HG03159 (cell line): ENCODE data around the gene NEDD8.

Experiments used
- ATAC-seq: cut with Tn5 transposase; IDR thresholded peaks from one replicate; pipeline ENCODE4 v1.9.1; 2021; ENCODE audit warnings: mild to moderate bottlenecking, moderate library complexity; ENCODE audit not compliant: unreplicated experiment

The NEDD8 gene

DNA sequence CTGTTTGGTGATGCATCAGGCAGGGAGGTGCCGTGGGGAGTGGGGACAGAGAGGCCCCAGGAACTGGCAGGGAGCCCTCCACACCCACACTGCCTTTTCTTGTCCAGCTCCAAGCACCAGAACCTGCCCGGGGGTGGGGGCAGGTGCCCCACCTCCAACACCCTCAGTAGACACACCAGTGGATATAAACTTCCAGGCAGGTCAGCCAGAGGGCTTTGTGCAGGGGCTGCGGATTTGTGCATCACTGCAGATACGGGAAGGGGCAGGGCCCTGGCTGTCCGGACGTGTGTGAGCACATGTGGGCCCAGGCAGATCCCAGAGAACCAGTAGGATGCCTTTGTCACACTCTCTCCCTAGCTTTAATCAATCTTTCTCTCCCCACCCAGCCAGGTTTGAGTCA, 32.1 kb upstream of the NEDD8 start:
- ATAC-seq, result no peak

DNA sequence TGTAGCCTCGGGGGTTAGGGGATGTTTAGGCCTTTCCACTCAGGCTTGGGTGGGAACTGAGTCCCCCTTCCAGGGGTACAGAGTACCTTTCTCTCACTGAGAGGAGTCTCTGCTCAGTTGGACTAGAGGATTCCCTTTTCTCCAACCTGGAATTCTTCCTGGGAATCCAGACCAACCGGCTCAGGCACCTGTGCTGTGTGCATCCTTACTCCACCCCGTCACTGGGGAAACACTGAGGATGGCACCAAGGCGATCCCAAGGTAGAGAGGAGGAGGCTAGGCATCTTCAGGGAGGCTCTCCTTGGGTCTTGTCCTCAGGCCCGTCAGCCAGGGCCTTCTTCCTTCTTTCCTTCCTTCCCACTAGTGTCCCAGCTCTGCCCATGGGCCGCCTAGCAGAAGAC, 31.7 kb upstream of the NEDD8 start:
- ATAC-seq, result no peak

DNA sequence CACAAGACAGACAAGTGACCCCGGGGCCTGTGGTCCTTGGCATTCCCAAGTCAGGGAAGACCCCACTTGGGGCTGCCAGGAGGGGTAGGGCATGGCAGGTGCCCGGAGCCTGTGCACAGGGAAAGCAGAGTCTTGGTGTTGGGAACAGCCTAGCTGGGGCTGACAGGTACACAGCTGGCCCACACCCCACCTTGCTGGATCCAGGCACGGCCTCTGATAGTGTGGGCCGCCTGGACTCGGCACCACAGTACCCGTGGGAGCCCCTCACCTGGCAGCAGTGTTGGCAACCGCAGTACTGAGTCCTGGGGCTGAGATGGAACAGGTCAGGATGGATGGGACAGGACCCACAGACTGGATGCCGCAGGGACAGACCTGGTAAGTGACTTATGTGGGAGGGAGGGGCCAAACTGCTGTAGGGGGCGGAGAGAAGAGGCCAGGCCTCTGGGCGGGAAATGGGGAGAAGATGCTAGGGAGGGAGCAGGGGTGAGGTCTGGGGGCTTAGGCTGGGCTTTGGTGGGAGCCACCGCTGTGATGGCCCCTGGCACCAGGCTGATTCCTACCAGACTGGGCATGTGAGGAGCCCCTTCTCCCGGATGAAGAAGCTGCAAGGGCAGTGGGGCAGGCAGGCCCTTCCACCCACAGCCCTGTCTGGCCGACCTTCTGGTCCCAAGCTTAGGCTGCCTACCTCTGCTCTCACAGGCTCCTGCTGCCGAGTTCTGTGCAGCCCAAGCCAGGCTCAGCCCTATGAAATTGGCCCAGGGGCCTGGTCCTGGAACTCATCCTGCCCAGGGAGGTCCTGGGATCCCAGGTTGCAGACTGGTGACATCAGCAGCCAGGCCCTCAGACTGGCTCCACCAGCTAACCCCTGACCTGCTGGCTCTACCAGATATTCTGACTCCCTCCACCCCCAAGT, 30.9 kb upstream of the NEDD8 start, which contains the start of gene TGM1:
TSS of gene TGM1 (minus strand) at position 357 of the 913 bp plus-strand sequence. CDS start 825 bp downstream, outside the sequence.
- ATAC-seq, result no peak

DNA sequence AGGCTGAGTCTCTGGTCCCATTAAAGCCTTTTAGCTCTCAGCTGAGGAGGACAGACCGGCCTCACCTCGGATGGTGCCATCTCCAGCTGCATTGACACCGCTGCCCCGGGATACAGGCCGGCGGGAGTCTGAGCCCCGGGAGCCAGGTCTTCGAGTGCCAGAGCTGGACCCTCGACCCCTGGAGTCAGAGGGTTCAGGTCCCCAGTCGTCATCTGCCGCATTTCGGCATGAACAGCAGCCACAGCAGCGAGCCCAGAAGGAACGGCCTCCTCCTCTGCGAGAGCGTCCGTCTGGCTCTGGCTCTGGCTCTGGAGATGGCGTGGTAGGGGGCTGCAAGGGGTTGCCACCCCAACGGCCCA, 29.8 kb upstream of the NEDD8 start:
- ATAC-seq, result no peak

DNA sequence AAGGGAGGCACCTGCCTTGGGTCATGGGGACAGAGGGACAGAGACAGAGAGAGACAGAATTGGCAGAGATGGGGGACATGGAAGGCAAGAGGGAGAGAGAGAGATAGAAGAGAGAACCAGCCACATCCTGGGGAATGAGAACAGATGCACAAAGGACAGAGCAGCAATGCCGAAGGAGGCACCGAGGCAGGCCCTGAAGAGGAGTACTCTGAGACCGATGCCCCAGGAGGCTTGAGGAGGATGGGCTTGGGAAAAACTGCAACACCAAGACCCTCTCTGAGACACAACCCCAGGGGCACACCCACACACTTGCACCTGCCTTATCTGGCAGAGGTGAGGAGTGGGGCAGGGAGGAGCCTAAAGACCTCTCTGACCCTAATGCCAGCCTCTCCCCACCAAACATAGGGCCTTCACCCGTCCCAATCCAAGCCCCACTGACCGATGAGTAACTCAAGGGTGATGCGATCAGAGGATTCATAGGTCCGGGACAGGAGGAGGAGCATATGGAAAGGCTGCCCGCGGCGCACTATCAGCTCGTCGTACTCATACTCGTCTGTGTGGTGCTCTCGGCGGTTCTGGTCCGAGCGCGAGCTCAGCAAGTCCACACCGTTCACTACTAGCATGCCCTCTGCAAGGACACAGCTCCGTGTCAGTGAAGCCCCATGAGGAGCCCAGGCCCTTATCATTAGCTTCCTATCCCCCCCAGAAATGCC, 29.2 kb upstream of the NEDD8 start:
- ATAC-seq, result no peak

DNA sequence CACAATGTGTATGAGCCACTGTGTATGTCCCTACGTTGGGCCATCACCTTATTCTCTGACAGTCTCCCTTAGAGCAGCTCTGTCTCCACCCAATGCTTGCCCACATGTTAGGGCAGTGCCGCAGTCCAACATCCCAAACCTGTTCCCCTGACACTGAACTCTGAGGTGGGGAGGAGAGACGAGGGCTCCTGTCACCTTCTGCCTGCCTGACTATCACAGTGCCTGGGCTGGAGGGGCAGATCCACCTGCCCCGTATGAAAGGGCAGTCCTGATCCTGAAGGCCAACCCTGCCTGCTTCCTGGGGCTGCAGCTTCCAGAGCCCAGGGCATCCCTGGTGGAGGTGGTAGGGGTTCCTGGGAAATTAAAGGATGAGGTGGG, 28.6 kb upstream of the NEDD8 start:
- ATAC-seq, result no peak

DNA sequence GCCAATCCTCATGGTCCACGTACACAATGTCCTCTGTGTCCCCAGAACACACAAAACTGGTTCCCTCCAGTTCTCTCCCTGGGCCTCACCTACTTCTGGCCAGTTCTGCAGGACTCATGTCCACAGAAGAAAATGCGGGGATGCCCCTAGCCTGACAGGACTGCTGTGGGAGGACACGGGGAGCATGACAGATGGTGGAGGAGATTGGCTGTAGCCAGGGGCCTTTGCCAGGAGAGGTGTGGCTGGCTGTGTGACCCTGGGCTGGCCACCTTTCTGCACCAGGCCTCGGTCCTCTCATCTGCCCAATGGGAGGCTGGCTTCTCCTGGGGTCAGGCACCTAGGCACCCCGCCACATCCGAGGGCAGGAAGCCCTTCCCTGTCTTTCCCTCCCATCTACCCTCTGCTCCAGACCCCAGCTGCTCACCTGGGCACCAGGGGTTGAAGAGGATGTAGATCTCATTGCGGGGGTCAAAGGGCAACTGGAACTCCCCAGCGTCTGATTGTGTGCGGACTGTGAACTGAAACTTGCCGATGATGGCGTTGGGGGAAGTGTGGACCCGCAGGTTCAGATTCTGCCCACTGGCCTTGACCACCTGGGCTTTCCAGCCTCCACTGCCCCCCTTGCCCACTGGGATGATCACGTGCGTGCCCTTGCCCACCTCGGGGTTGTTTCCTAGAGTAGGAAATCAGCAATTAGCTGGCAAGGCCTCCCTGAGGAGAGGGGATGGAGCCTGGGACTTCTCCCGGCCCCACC, 28.0 kb upstream of the NEDD8 start:
- ATAC-seq, result no peak

DNA sequence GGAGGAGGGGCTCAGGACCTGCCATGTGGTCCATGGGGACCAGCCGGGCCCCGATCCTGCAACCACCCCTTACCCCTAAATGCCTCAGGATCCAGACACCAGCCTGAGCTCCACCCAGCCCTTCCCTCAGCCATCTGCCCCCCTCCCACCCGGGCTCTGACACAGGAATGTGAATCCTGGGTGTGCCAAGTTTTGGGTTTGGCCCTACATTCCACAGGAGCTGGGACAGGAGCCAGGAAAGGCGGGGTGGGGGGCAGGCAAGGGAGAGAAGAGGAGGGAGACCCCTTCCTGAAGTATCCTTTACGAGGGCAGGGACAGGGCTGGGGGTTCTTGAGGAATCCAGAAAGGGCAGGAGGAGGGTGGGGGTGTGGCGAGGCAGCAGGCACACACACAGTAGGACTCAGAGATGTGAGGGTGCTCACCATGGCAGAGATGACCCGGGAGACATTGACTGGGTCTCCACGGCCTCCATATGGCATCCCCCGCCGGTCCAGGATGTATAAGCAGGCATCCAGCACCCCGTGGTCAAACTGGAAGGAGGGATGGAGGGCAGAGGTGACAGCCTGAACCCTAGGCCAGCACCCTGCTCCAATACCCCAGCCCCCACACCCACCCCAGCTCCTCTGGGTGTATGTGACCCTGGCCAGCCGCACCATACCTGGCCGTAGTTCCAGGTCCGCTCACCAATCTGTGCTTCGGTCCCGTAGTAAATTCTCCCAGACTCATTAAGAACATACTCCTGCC, 27.3 kb upstream of the NEDD8 start:
- ATAC-seq, result no peak

DNA sequence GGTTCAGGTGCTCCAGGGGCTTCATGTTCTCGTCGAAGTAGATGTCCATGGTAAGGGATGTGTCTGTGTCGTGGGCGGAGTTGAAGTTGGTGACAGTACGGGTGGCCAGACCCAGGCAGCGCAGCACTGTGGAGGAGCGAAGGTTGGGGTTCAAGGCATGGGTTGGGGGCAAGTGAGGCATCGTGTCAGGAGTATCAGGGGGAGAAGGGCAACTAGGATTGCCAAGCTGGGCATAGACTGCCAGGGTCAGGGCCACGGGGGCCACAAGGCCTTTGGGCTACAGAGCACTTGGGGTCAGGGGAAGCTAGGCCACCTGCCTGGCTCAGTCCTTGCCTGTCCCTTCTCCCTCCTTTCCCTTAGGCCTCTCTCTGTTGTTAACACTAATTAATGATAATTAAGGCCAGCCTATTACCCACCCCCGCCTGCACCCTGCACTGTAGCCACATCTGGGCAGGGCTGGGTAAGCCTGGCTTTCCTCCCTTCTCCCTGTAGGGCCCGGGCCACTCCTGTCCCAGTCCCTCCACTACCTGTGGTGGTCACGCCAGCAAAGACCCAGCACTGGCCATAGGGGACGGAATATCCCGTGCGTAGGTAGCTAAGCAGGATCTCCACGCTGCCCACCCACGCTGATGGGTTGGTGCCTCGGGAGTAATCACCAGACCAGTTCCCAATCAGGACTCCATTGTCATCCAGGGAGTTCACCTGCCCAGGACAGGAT, 26.5 kb upstream of the NEDD8 start:
- ATAC-seq, result no peak

DNA sequence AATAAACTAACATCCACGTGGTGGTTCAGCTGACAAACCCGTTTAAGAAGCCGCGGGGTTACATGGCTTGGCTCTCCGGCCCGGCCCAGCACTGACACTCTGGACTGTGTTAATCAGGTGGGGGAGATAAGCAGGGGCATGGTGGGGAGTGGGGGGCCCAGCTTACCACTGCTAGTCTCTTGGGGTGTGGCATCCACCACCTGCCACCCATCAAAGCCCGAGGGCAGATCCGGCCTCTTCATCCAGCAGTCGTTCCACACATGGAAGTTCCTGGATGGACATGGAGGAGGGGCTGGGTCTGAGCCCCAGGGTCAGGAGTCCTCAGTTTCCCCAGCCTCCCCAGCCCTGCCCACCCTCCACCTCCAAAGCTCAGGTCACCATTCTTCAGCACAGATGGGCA, 26.0 kb upstream of the NEDD8 start:
- no peak for ATAC-seq

DNA sequence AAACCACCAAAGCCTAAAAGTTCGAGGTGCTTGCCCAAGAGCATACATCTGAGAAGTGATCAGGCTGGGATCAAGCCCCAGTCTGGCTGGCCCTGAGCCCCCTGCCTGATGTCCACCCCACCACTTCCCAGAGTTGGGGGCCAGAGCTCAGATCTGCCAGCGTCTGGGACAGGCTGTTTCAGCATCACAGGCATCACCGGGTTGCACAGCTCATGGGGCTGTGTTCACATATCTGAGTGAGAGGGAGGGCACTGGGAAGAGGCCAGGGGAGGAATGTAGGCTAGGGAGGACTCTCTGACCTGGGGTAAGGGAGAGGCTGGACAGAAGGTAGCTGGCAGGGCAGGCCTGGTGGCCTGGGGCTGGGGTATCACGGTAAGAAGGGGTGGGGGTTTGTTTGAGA, 24.8 kb upstream of the NEDD8 start:
- no peak for ATAC-seq

DNA sequence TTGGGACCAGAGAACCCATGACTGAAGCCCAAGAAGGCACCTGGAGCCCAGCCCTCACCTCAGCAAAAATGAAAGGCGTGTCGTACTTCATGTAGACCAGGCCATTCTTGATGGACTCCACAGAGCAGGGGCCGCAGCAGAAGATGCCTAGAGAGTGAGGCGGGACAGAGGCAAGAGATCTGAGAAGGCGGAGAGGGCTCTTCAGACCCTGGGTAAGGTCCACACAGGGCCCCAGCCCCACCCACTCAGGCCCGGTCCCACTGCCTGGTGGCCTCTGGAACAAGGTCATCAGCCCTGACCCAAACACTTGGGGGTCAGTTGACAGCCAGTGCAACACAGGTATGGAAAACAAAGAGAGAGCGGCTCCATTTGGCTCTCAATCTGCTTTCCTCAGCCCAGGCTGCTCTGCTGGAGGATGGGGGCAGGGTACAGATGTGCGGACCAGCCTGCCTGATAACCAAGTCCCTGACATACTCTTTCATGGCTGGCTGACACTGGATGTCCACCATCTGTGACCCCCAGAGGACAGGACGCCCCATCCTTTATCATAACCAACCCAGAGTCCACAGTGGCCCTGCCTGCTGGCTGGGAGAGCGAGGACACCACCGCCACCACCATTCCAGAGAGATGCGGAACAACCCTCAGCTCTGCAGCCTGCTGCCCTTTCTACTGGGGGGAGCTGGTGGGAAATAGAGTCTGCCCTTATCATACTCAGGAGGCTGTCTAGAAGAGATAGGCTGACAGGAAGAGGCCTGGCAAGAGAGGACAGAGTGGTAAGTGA, 24.0 kb upstream of the NEDD8 start:
- no peak for ATAC-seq

DNA sequence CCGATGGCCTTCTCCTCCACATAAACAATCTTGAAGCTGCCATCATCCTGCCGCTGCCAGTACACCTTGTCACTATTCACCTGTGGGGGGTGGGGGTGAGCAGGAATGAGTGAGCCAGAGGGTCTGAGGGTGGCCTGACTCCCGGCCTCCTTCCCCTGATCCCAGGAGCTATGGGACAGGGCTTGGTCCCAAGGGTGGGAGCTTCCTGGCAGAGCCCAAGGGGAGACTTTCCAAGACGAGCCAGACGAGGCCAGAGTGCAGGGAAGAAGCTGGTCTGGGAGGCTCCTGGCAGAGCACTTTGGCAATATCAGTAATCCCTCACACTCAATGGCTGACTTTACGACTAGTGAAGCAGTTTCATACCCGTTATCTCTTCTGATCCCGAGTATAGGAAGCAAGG, 23.3 kb upstream of the NEDD8 start:
- ATAC-seq, result no peak

DNA sequence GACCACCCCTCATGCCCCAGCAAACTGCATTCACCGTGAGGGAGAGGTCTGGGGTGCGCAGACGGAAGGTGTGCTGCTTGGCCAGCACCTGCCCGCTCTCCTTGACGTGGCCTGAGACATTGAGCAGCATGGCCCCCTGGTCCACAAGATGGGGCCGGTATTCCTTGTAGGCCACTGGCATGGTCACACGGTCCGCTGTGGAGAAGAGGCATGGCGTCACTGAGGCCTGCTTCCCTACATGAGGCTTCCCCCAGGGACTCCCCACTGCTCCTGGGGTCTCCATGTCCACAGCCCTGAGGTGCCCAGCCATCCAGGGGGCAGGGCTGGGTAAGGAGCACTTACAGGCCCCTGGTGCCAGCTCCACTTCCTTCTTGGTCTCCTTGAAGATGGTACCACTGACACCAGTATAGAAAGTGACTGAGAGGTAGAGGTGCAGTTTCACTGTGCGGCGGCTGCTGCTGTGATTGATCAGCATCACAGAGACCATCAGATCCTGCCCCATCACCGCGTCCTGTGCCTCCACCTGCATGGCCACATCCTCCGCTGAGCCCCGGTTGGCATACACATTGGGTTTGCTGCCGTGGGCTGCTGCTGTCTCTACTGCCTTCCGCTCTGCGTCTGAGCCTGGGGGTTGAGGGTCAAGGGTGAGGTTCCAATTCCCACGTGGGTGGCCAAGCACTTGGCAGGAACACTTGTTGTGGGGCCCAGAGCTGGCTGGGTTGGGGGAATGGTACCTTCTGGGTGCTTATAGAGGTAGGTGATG, 22.6 kb upstream of the NEDD8 start:
- no peak for ATAC-seq

DNA sequence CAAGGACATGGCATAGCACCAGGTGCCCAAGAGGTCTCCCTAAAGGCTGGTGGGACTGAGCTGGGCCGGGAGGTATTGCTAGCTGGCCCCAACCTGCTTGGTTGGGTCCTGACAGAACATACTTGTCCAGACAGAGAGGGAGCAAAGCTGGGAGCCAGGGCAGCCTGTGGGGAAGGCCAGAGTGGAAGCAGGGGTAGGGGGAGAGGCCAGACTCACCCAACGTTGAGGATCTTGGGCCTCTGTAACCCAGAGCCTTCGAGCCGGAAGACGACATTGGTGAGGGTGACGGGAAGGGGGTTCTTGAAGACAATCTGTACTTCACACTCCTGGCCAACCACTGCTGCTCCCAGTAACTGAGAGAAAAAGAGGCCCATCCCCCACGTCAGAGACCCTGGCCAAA, 21.8 kb upstream of the NEDD8 start:
- no peak for ATAC-seq

DNA sequence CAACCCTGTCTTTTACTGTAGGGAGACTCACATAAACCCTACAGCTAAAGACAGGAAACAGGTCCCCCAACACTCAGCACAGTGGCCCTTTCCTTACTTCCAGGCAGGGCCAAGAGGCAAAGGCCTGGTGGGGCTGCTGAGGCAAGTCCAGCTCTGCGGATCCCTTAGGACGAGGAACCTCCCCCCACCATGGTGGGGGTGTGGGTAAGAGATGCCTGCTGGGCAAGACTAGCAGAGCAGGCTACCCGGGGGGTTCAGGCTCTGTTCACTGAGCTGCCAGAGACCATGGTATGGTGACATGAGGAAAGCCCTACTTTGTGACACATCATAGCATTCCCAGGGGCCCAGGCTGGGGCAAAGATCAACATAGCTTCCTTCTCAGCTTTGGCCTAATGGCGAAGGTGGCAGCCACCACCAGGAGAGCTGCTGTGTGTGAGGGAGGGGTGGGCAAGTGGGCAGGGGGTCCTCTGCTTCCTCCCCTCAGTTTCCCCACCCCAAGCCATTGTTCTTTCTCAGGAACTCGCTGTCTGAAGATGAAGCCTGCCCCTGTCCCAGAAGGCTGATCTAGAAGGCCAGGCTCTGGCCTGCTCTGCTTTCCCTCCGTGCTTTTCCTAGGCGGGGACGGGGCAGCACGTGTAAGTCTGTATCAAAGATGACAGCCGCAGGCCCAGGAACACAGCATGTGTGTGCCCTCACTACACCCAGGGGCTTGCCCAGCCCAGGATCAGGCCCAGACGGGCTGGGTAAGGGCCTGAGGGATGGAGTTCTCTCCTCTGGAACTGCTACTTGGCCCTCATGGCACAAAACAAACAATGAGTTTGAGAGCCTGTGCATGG, 20.3 kb upstream of the NEDD8 start:
- no peak for ATAC-seq

DNA sequence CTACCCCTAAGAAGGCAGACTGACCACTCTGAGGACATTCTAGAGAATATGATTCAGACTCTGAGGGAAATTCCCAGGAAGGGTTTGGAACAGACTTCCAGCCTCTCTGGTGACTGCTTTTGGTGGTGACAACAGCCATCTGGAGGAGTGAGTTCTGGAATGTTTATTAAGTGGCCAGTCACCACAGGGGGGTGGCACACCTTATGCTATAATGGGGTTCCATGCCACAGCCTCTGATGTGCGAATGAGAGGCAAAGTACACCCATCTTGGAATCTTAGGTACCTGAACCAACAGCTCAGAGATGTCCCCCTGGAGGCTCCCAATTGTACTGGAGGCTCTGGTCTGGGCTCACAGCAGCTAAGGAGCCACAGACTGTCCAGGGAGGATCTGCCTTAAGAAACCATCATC, 19.7 kb upstream of the NEDD8 start:
- ATAC-seq, result no peak

DNA sequence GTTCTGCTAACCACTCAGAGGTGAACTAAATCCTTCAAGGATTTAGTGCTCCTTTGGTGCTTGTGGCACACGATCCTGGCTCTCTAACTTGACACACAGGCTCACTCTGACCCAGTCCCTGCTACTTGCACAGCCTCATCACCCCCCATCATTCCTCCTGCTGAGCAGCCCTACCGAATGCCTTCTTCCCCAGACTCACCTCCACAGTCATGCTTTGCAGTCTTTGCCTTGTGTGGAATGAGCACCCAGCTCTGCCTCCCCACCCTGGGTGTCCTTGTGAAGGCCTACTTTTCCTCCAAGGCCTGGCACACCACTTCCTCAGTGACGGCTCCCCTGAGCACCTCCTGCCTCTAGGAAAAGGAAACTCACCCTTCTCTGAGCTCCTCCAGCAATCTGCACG, 18.2 kb upstream of the NEDD8 start:
- no peak for ATAC-seq
